Neural cell (in vitro differentiated cells): ENCODE data around the gene CDC25A. TPM values are rescaled to one million over a fixed set of nuclear protein-coding genes. Genes with fewer than 3 reads are reported as not detected.

ENCODE experiments used
- H2AFZ ChIP-seq: fragments of 200-600, 300-800 bp; sonication (generic), shearing (Covaris generic); 2 replicates; pipeline ENCODE4 v1.6.0; 2014; ENCODE audit warnings: low read depth, mild to moderate bottlenecking, antibody characterized with exemption, low read length, moderate library complexity
- H3F3A ChIP-seq: fragments of 200-600 bp; shearing (Covaris generic); 2 replicates; pipeline ENCODE4 v1.6.1; 2016; ENCODE audit warnings: mild to moderate bottlenecking, moderate library complexity, mixed read lengths, antibody characterized with exemption, low read length; ENCODE audit not compliant: insufficient read depth, poor library complexity, severe bottlenecking
- H3K27ac ChIP-seq: fragments of 200-600, 300-800 bp; sonication (generic), shearing (Covaris generic); 2 replicates; pipeline ENCODE4 v1.5.1; 2014; ENCODE audit warnings: mild to moderate bottlenecking, low read length, moderate library complexity
- H3K27me3 ChIP-seq: fragments of 300-800, 200-600 bp; sonication (generic), shearing (Covaris generic); 2 replicates; pipeline ENCODE4 v1.6.0; 2014; ENCODE audit warnings: mild to moderate bottlenecking, low read depth, low read length, moderate library complexity; ENCODE audit not compliant: insufficient read depth
- H3K36me3 ChIP-seq: fragments of 300-800, 200-600 bp; sonication (generic), shearing (Covaris generic); 2 replicates; pipeline ENCODE4 v1.5.1; 2014; ENCODE audit warnings: mild to moderate bottlenecking, antibody characterized with exemption, low read length, moderate library complexity; ENCODE audit not compliant: insufficient read depth
- H3K4me2 ChIP-seq: fragments of 300-800, 200-600 bp; sonication (generic), shearing (Covaris generic); 2 replicates; pipeline ENCODE4 v1.6.0; 2014; ENCODE audit warnings: mild to moderate bottlenecking, low read length
- H3K4me3 ChIP-seq: fragments of 300-800, 200-600 bp; sonication (generic), shearing (Covaris generic); 2 replicates; pipeline ENCODE4 v1.5.1; 2014; ENCODE audit warnings: mild to moderate bottlenecking, low read length, moderate library complexity
- H3K79me2 ChIP-seq: fragments of 200-600 bp; shearing (Covaris generic); replicated peaks from 2 replicates; pipeline ENCODE4 v1.6.0; 2014; ENCODE audit warnings: mild to moderate bottlenecking, low read length, moderate library complexity; ENCODE audit not compliant: insufficient read depth
- H3K9ac ChIP-seq: fragments of 300-800, 200-600 bp; sonication (generic), shearing (Covaris generic); 2 replicates; pipeline ENCODE4 v1.6.1; 2016; ENCODE audit warnings: mild to moderate bottlenecking, low read length, mixed read lengths
- H3K9me2 ChIP-seq: fragments of 200-600 bp; shearing (Covaris generic); 2 replicates; pipeline ENCODE4 v1.6.1; 2016; ENCODE audit warnings: mild to moderate bottlenecking, low read length, mixed read lengths; ENCODE audit not compliant: insufficient read depth
- H3K9me3 ChIP-seq: fragments of 200-600, 300-800 bp; sonication (generic), shearing (Covaris generic); 2 replicates; pipeline ENCODE4 v1.6.1; 2016; ENCODE audit warnings: mild to moderate bottlenecking, mixed run types, low read length, moderate library complexity, mixed read lengths
- H4K20me1 ChIP-seq: fragments of 200-600 bp; shearing (Covaris generic); 2 replicates; pipeline ENCODE4 v1.6.1; 2016; ENCODE audit warnings: mild to moderate bottlenecking, mixed run types; ENCODE audit not compliant: insufficient read depth
- EP300 ChIP-seq: fragments of 450-650 bp; conservative IDR thresholded peaks from 2 replicates; pipeline ENCODE4 v1.6.1; 2014; ENCODE audit warnings: antibody characterized with exemption, mild to moderate bottlenecking, moderate library complexity; ENCODE audit not compliant: poor library complexity, severe bottlenecking
- EZH2 ChIP-seq: fragments of 200-600, 300-800 bp; shearing (Covaris generic), sonication (generic); IDR thresholded peaks from 2 replicates; pipeline ENCODE4 v1.6.1; 2014; ENCODE audit warnings: antibody characterized with exemption, low read length, borderline replicate concordance, mild to moderate bottlenecking; ENCODE audit not compliant: insufficient read depth, poor library complexity, severe bottlenecking
- MXI1 ChIP-seq: fragments of 450-650 bp; conservative IDR thresholded peaks from 2 replicates; pipeline ENCODE4 v1.6.1; 2014; ENCODE audit warnings: antibody characterized with exemption, mild to moderate bottlenecking; ENCODE audit not compliant: poor library complexity, severe bottlenecking
- POLR2AphosphoS5 ChIP-seq: IDR thresholded peaks from 2 replicates; pipeline ENCODE4 v1.6.1; 2012
- RAD21 ChIP-seq: fragments of 450-650 bp; conservative IDR thresholded peaks from 2 replicates; pipeline ENCODE4 v1.6.1; 2014; ENCODE audit warnings: antibody characterized with exemption, mild to moderate bottlenecking, moderate library complexity
- SMC3 ChIP-seq: fragments of 450-650 bp; conservative IDR thresholded peaks from 2 replicates; pipeline ENCODE4 v1.6.1; 2014; ENCODE audit warnings: antibody characterized with exemption, mild to moderate bottlenecking, moderate library complexity; ENCODE audit not compliant: poor library complexity
- TAF1 ChIP-seq: IDR thresholded peaks from 2 replicates; pipeline ENCODE4 v1.6.1; 2012; ENCODE audit warnings: low read depth
- polyA plus RNA-seq: library from polyadenylated mRNA; depleted of rRNA; stranded (reverse); fragments of >200 nt; gene quantifications from 2 replicates; pipeline ENCODE4 v1.2.3, GENCODE V29; 2014
- TF ChIP-seq, protein P1 (sequence below): IDR thresholded peaks from 2 replicates; pipeline ENCODE4 v1.6.1; 2012; ENCODE audit warnings: borderline replicate concordance
- TF ChIP-seq, protein P2 (sequence below): fragments of 450-650 bp; IDR thresholded peaks from 2 replicates; pipeline ENCODE4 v1.5.1; 2014; ENCODE audit warnings: antibody characterized with exemption, mild to moderate bottlenecking, moderate library complexity; ENCODE audit not compliant: poor library complexity, severe bottlenecking

The CDC25A gene
- polyA plus RNA-seq, 1 donor from 2014 or later, result 12.3 TPM

DNA sequence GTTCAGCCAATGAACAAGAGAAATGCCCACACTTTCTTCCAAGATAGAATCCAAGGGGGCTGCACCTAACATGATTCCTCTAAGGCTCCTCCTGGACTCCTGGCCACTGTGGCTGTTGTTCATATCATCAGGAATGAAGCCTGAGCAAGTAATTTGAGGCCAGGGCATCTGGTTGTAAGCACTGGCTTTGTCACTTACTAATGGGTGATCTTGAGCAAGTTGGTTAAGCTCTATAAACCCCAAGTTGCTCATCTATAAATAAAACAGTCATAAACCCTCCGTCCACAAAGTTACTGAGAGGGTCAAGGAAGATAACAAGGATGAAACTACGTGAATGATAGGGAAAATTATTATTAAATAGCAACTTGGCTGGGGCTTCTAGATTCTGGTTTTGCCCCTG, 58.3 kb downstream of the CDC25A start:
- Histone ChIP-seq H3K36me3 (no peaks in the 10 kb centered on the region), H3K9ac (no peak overlapping the region), H3K9me3 (no peaks in the 10 kb centered on the region), H3K27ac (no peak overlapping the region), H4K20me1 (no peaks in the 10 kb centered on the region), H3K9me2 (no peaks in the 10 kb centered on the region), H3K4me2 (no peak overlapping the region), H3K27me3 (no peaks in the 10 kb centered on the region), H3K4me3 (no peak overlapping the region), H3K79me2 (no peaks in the 10 kb centered on the region), H2AFZ (no peak overlapping the region), H3F3A (no peaks in the 10 kb centered on the region)
- no peak for TF ChIP-seq MXI1
- no peak for TF ChIP-seq EZH2
- TF ChIP-seq, protein P1, sequence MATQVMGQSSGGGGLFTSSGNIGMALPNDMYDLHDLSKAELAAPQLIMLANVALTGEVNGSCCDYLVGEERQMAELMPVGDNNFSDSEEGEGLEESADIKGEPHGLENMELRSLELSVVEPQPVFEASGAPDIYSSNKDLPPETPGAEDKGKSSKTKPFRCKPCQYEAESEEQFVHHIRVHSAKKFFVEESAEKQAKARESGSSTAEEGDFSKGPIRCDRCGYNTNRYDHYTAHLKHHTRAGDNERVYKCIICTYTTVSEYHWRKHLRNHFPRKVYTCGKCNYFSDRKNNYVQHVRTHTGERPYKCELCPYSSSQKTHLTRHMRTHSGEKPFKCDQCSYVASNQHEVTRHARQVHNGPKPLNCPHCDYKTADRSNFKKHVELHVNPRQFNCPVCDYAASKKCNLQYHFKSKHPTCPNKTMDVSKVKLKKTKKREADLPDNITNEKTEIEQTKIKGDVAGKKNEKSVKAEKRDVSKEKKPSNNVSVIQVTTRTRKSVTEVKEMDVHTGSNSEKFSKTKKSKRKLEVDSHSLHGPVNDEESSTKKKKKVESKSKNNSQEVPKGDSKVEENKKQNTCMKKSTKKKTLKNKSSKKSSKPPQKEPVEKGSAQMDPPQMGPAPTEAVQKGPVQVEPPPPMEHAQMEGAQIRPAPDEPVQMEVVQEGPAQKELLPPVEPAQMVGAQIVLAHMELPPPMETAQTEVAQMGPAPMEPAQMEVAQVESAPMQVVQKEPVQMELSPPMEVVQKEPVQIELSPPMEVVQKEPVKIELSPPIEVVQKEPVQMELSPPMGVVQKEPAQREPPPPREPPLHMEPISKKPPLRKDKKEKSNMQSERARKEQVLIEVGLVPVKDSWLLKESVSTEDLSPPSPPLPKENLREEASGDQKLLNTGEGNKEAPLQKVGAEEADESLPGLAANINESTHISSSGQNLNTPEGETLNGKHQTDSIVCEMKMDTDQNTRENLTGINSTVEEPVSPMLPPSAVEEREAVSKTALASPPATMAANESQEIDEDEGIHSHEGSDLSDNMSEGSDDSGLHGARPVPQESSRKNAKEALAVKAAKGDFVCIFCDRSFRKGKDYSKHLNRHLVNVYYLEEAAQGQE, result no peak
- TF ChIP-seq POLR2AphosphoS5, result no peak
- TF ChIP-seq, protein P2, sequence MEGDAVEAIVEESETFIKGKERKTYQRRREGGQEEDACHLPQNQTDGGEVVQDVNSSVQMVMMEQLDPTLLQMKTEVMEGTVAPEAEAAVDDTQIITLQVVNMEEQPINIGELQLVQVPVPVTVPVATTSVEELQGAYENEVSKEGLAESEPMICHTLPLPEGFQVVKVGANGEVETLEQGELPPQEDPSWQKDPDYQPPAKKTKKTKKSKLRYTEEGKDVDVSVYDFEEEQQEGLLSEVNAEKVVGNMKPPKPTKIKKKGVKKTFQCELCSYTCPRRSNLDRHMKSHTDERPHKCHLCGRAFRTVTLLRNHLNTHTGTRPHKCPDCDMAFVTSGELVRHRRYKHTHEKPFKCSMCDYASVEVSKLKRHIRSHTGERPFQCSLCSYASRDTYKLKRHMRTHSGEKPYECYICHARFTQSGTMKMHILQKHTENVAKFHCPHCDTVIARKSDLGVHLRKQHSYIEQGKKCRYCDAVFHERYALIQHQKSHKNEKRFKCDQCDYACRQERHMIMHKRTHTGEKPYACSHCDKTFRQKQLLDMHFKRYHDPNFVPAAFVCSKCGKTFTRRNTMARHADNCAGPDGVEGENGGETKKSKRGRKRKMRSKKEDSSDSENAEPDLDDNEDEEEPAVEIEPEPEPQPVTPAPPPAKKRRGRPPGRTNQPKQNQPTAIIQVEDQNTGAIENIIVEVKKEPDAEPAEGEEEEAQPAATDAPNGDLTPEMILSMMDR, result no peak
- no peak for TF ChIP-seq EP300
- TF ChIP-seq RAD21, result no peak
- no peak for TF ChIP-seq SMC3
- TF ChIP-seq TAF1, result no peak

DNA sequence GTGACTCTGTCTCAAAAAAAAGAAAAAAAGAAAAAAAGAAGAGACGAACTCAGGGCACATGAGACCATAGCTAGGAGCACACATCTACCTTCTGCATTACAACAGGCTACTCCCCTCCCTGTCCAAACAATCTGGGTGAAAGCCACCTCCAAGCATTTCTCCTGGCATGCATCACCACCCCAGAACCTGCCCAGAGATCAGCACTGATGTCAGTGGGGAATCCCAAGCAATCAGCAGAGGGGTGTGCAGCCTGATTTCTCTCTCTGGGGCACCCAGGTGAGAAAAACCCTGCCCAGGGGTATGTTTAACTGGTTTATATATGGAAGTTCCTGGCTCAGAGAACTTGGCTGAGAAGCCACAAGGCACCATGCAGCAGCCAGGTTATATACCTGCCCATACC, 59.4 kb downstream of the CDC25A start:
- H3K79me2 ChIP-seq, result no peaks in the 10 kb centered on the region
- no peaks in the 10 kb centered on the region for H3K36me3 ChIP-seq
- H3K9me2 ChIP-seq, result no peaks in the 10 kb centered on the region
- H4K20me1 ChIP-seq, result no peaks in the 10 kb centered on the region
- no peak overlapping the region for H3K4me2 ChIP-seq
- no peak overlapping the region for H3K9ac ChIP-seq
- TF ChIP-seq POLR2AphosphoS5 (no peak), SMC3 (no peak), EP300 (no peak), TAF1 (no peak), RAD21 (no peak), EZH2 (no peak), MXI1 (no peak)
- TF ChIP-seq, protein P1, result no peak
- TF ChIP-seq, protein P2, result no peak
- no peaks in the 10 kb centered on the region for H3F3A ChIP-seq
- H2AFZ ChIP-seq, result no peak overlapping the region
- H3K27me3 ChIP-seq, result no peaks in the 10 kb centered on the region
- no peak overlapping the region for H3K4me3 ChIP-seq
- no peak overlapping the region for H3K27ac ChIP-seq
- H3K9me3 ChIP-seq, result no peaks in the 10 kb centered on the region
